Aorta (tissue), 5 donors: ENCODE data around the gene PNMA6E. TPM values are rescaled to one million over a fixed set of nuclear protein-coding genes. Genes with fewer than 3 reads are reported as not detected.
A peak's percentile ranks its signal among the peaks of the same experiment; 100 is the strongest.

Source experiments
- ATAC-seq: fragments of 200-7000 bp; cut with Tn5 transposase; one replicate; pipeline ENCODE4 v1.9.1; 2022; ENCODE audit warnings: moderate library complexity; ENCODE audit not compliant: low FRiP score
- DNase-seq, 2 donors: peaks; one replicate each; pipeline ENCODE4 v3.0.0-alpha.2; 2020
- H3K27ac ChIP-seq, 2 donors: one replicate each; pipeline ENCODE4 v1.5.1; 2013; ENCODE audit warnings: low read length in 2 of 2, mild to moderate bottlenecking in 2 of 2, moderate library complexity in 2 of 2, control low read depth in 1 of 2, inconsistent platforms in 1 of 2, low read depth in 1 of 2
- H3K27me3 ChIP-seq, 2 donors: one replicate each; pipeline ENCODE4 v1.6.1; 2013; ENCODE audit warnings: control low read depth in 1 of 2, low read length in 1 of 2, mild to moderate bottlenecking in 1 of 2, moderate library complexity in 1 of 2; ENCODE audit not compliant: insufficient read depth in 2 of 2, control insufficient read depth in 1 of 2
- H3K36me3 ChIP-seq, 2 donors: one replicate each; pipeline ENCODE4 v1.6.1; 2013; ENCODE audit warnings: control low read depth in 1 of 2, low read length in 1 of 2, mild to moderate bottlenecking in 1 of 2; ENCODE audit not compliant: insufficient read depth in 2 of 2, control insufficient read depth in 1 of 2
- H3K4me1 ChIP-seq, 2 donors: one replicate each; pipeline ENCODE4 v1.6.1; 2013; ENCODE audit warnings: low read length in 2 of 2, control low read depth in 1 of 2, mild to moderate bottlenecking in 1 of 2, moderate library complexity in 1 of 2; ENCODE audit not compliant: insufficient read depth in 2 of 2, control insufficient read depth in 1 of 2
- H3K4me3 ChIP-seq, 2 donors: one replicate each; pipeline ENCODE4 v1.5.1; 2013; ENCODE audit warnings: low read length in 2 of 2, control low read depth in 1 of 2, mild to moderate bottlenecking in 1 of 2
- H3K9me3 ChIP-seq: one replicate; pipeline ENCODE4 v1.6.1; 2013; ENCODE audit warnings: mild to moderate bottlenecking, low read length; ENCODE audit not compliant: control insufficient read depth
- WGBS, 2 donors: extraction: QIAGEN DNeasy Blood & Tissue Kit; methylation state at CpG; one replicate each; pipeline ENCODE4 v1.1.7; 2013; 5-methylcytosine and 5-hydroxymethylcytosine counted together
- intact Hi-C, 2 donors: fragments of 100-400 bp; cut with DNase I; formaldehyde crosslinking; loops; one replicate each; pipeline versions ENCODE4 v1.14.2 to v1.15.0; 2022
- polyA plus RNA-seq, 2 donors: library from polyadenylated mRNA; stranded (reverse); fragments of 200-250 nt; gene quantifications; one replicate each; pipeline ENCODE4 v1.2.3, GENCODE V29; 2013
- total RNA-seq, 2 donors: library from RNA; stranded (reverse); fragmentation: NEBNext Ultra II Directional; extraction: Animal tissue kit (Norgen Biotek cat#: 25700); gene quantifications; one replicate each; pipeline ENCODE4 v1.2.1, GENCODE V29; 2021
- donor health status: healthy with polysubstance abuse.
- donor health status: Bipolar disorder and iron deficiency.
- donor health status: DM: no; HTN: no; CAD: no.
- donor health status: DM: no; HTN: no; CAD: no.
- donor health status: DM: yes; HTN: yes; CAD: no.

PNMA6E gene
- total and polyA plus RNA-seq, 4 donors: not detected

GRCh38 chrX:153361781-153362397, 39.3 kb downstream of the PNMA6E start:
- no peak for DNase-seq
- no peaks in the 10 kb centered on the region for H3K27me3 ChIP-seq
- no peak overlapping the region for H3K4me3 ChIP-seq
- ATAC-seq: no peak
- 52 to 66% methylated on average over 2 of the region's 2 CpGs for WGBS, 2 donors
- H3K36me3 ChIP-seq: no peaks in the 10 kb centered on the region
- H3K9me3 ChIP-seq: no peaks in the 10 kb centered on the region
- no peaks in the 10 kb centered on the region for H3K4me1 ChIP-seq
- H3K27ac ChIP-seq: no peak overlapping the region
- intact Hi-C loops: no loop called here

GRCh38 chrX:153357877-153358276, 43.3 kb downstream of the PNMA6E start:
- intact Hi-C loops: no loop called here
- WGBS, 2 donors: 95 to 98% methylated on average over 1 of the region's 1 CpG
- no peak for DNase-seq

GRCh38 chrX:153353416-153353815, 47.7 kb downstream of the PNMA6E start:
- H3K4me1 ChIP-seq: no peaks in the 10 kb centered on the region
- H3K4me3 ChIP-seq: no peak overlapping the region
- H3K9me3 ChIP-seq: no peaks in the 10 kb centered on the region
- H3K36me3 ChIP-seq: peaks cover 0 to 4% of the 10 kb centered on the region in 2 donors
- intact Hi-C loops: no loop called here
- 69 to 70% methylated on average over 12 of the region's 12 CpGs for WGBS, 2 donors
- no peaks in the 10 kb centered on the region for H3K27me3 ChIP-seq
- DNase-seq (no peak), ATAC-seq (peak; percentile 21)
- no peak overlapping the region for H3K27ac ChIP-seq

More at GRCh38 chrX:153357877-153358276, 43.3 kb downstream of the PNMA6E start:
- no peaks in the 10 kb centered on the region for H3K27me3 ChIP-seq
- H3K4me3 ChIP-seq: no peak overlapping the region
- no peak for ATAC-seq
- H3K4me1 ChIP-seq: no peaks in the 10 kb centered on the region
- no peaks in the 10 kb centered on the region for H3K9me3 ChIP-seq
- no peaks in the 10 kb centered on the region for H3K36me3 ChIP-seq
- no peak overlapping the region for H3K27ac ChIP-seq

GRCh38 chrX:153352858-153353257, 48.3 kb downstream of the PNMA6E start:
- WGBS, 2 donors: 69 to 80% methylated on average over 3 of the region's 3 CpGs
- Histone ChIP-seq H3K4me1 (no peaks in the 10 kb centered on the region), H3K9me3 (no peaks in the 10 kb centered on the region), H3K27me3 (no peaks in the 10 kb centered on the region), H3K36me3 (peaks cover 0 to 4% of the 10 kb centered on the region in 2 donors), H3K4me3 (no peak overlapping the region), H3K27ac (no peak overlapping the region)
- no peak for ATAC-seq
- intact Hi-C loops: no loop called here
- no peak for DNase-seq

- Histone ChIP-seq H3K4me3 (no peak overlapping the region), H3K27ac (no peak overlapping the region)
- intact Hi-C loops: no loop called here
These were observed 49.2 kb downstream of the PNMA6E start for GRCh38 chrX:153351981-153352380.

GRCh38 chrX:153349952-153350351, 51.2 kb downstream of the PNMA6E start:
- Histone ChIP-seq H3K9me3 (no peaks in the 10 kb centered on the region), H3K36me3 (peaks cover 0 to 4% of the 10 kb centered on the region in 2 donors), H3K4me1 (no peaks in the 10 kb centered on the region), H3K27ac (no peak overlapping the region), H3K27me3 (no peaks in the 10 kb centered on the region), H3K4me3 (no peak overlapping the region)
- WGBS, 2 donors: 86 to 94% methylated on average over 5 of the region's 5 CpGs
- intact Hi-C loops: no loop called here
- no peak for ATAC-seq
- DNase-seq: no peak

More at GRCh38 chrX:153351981-153352380, 49.2 kb downstream of the PNMA6E start:
- Histone ChIP-seq H3K27me3 (no peaks in the 10 kb centered on the region), H3K9me3 (no peaks in the 10 kb centered on the region), H3K36me3 (peaks cover 0 to 4% of the 10 kb centered on the region in 2 donors), H3K4me1 (no peaks in the 10 kb centered on the region)
- WGBS, 2 donors: 83 to 97% methylated on average over 8 of the region's 8 CpGs
- ATAC-seq (no peak), DNase-seq (no peak)

GRCh38 chrX:153348421-153348820, 52.7 kb downstream of the PNMA6E start:
- no peaks in the 10 kb centered on the region for H3K9me3 ChIP-seq
- DNase-seq: no peak
- H3K36me3 ChIP-seq: peaks cover 0 to 4% of the 10 kb centered on the region in 2 donors
- 84 to 95% methylated on average over 8 of the region's 8 CpGs for WGBS, 2 donors
- no peak overlapping the region for H3K4me3 ChIP-seq
- no peak overlapping the region for H3K27ac ChIP-seq
- no peak for ATAC-seq
- H3K27me3 ChIP-seq: no peaks in the 10 kb centered on the region
- no peaks in the 10 kb centered on the region for H3K4me1 ChIP-seq
- intact Hi-C loops: no loop called here

GRCh38 chrX:153347530-153347929, 53.6 kb downstream of the PNMA6E start:
- WGBS, 2 donors: 95 to 98% methylated on average over 38 of the region's 38 CpGs
- peaks cover 0 to 4% of the 10 kb centered on the region in 2 donors for H3K36me3 ChIP-seq
- H3K27ac ChIP-seq: no peak overlapping the region
- H3K27me3 ChIP-seq: no peaks in the 10 kb centered on the region
- DNase-seq: no peak
- no peak overlapping the region for H3K4me3 ChIP-seq
- no peak for ATAC-seq
- intact Hi-C loops: no loop called here
- H3K4me1 ChIP-seq: no peaks in the 10 kb centered on the region
- no peaks in the 10 kb centered on the region for H3K9me3 ChIP-seq
